IMR-90 (cell line): ENCODE data around the gene ABCA2. TPM values are rescaled to one million over a fixed set of nuclear protein-coding genes. Genes with fewer than 3 reads are reported as not detected.

Experiments used
- ATAC-seq: fragments of 200-7000 bp; cut with Tn5 transposase; 2 replicates; pipeline ENCODE4 v1.9.1; 2020; ENCODE audit warnings: low read depth, mild to moderate bottlenecking, moderate library complexity
- BruUV-seq: library from RNA; stranded (reverse); fragments of 400-500 nt; replicated peaks from 2 replicates; lab custom pipeline; 2021; lab: Mats Ljungman, UMichigan
- CTCF ChIA-PET: fragments of 300-600 bp; formaldehyde crosslinking; extraction: SDS; loops from one replicate; lab custom pipeline; 2021; ENCODE audit warnings: antibody characterized with exemption; lab: Yijun Ruan, JAX
- POLR2A ChIA-PET: fragments of 300-600 bp; sonication (Branson Sonifier 250); formaldehyde crosslinking; loops from one replicate; lab custom pipeline; 2022; ENCODE audit warnings: antibody characterized with exemption; ENCODE audit not compliant: unreplicated experiment; lab: Charles Lee
- DNase-seq: peaks from one replicate; pipeline ENCODE4 v3.0.0; 2013
- H2AFZ ChIP-seq: replicated peaks from 2 replicates; pipeline ENCODE3; 2013; ENCODE audit warnings: low read length, mild to moderate bottlenecking; ENCODE audit not compliant: poor library complexity
- H2AK5ac ChIP-seq: 2 replicates; pipeline ENCODE4 v1.6.1; 2013; ENCODE audit warnings: low read depth, low read length, inconsistent platforms
- H2AK9ac ChIP-seq: replicated peaks from 2 replicates; pipeline ENCODE3; 2013; ENCODE audit warnings: mild to moderate bottlenecking, low read depth, low read length, moderate library complexity; ENCODE audit not compliant: poor library complexity
- H2BK120ac ChIP-seq: 2 replicates; pipeline ENCODE4 v1.6.1; 2013; ENCODE audit warnings: low read depth, low read length, inconsistent platforms
- H2BK15ac ChIP-seq: 3 replicates; pipeline ENCODE4 v1.6.1; 2013; ENCODE audit warnings: low read depth, low read length, inconsistent platforms
- H2BK20ac ChIP-seq: 2 replicates; pipeline ENCODE4 v1.6.1; 2013; ENCODE audit warnings: low read depth, mild to moderate bottlenecking, inconsistent platforms, low read length, moderate library complexity
- H2BK5ac ChIP-seq: 2 replicates; pipeline ENCODE4 v1.6.1; 2013; ENCODE audit warnings: mild to moderate bottlenecking, low read depth, low read length, inconsistent platforms; ENCODE audit not compliant: poor library complexity, severe bottlenecking
- H3K14ac ChIP-seq: replicated peaks from 2 replicates; pipeline ENCODE4 v1.6.1; 2013; ENCODE audit warnings: low read depth, low read length, inconsistent platforms
- H3K18ac ChIP-seq: 2 replicates; pipeline ENCODE4 v1.6.1; 2013; ENCODE audit warnings: low read depth, low read length, control low read depth
- H3K23ac ChIP-seq: 2 replicates; pipeline ENCODE4 v1.6.1; 2013; ENCODE audit warnings: low read depth, low read length, inconsistent platforms
- H3K27ac ChIP-seq: 2 replicates; pipeline ENCODE4 v1.5.1; 2013; ENCODE audit warnings: mild to moderate bottlenecking, control low read depth, low read length; ENCODE audit not compliant: insufficient read depth
- H3K27me3 ChIP-seq: 2 replicates; pipeline ENCODE4 v1.6.1; 2013; ENCODE audit warnings: low read length; ENCODE audit not compliant: control insufficient read depth, insufficient read depth
- H3K36me3 ChIP-seq: 2 replicates; pipeline ENCODE4 v1.6.1; 2013; ENCODE audit warnings: low read length, mixed read lengths; ENCODE audit not compliant: control insufficient read depth, insufficient read depth
- H3K4ac ChIP-seq: 2 replicates; pipeline ENCODE4 v1.6.1; 2013; ENCODE audit warnings: low read depth, low read length, inconsistent platforms
- H3K4me1 ChIP-seq: 2 replicates; pipeline ENCODE4 v1.6.1; 2013; ENCODE audit warnings: low read length, mixed read lengths; ENCODE audit not compliant: control insufficient read depth, insufficient read depth
- H3K4me2 ChIP-seq: 2 replicates; pipeline ENCODE4 v1.6.1; 2013; ENCODE audit warnings: low read depth, mild to moderate bottlenecking, control low read depth, low read length, moderate library complexity
- H3K4me3 ChIP-seq: 2 replicates; pipeline ENCODE4 v1.5.1; 2013; ENCODE audit warnings: low read depth, mild to moderate bottlenecking, control low read depth, low read length, moderate library complexity; ENCODE audit not compliant: insufficient read depth
- H3K56ac ChIP-seq: 2 replicates; pipeline ENCODE4 v1.6.1; 2013; ENCODE audit warnings: low read length, inconsistent platforms; ENCODE audit not compliant: insufficient read depth; ENCODE audit errors: extremely low read depth
- H3K79me1 ChIP-seq, 2 experiments: 2 replicates each; pipeline ENCODE4 v1.6.1; 2013; ENCODE audit warnings: low read length in 2 of 2, inconsistent platforms in 1 of 2, low read depth in 1 of 2
- H3K9ac ChIP-seq: 2 replicates; pipeline ENCODE4 v1.6.1; 2013; ENCODE audit warnings: low read depth, low read length, control low read depth
- H3K9me1 ChIP-seq: 2 replicates; pipeline ENCODE4 v1.6.1; 2013; ENCODE audit warnings: low read length, inconsistent platforms; ENCODE audit not compliant: insufficient read depth
- H3K9me3 ChIP-seq: 2 replicates; pipeline ENCODE4 v1.6.1; 2013; ENCODE audit warnings: low read length; ENCODE audit not compliant: control insufficient read depth, insufficient read depth
- H4K20me1 ChIP-seq: 2 replicates; pipeline ENCODE4 v1.6.1; 2013; ENCODE audit warnings: low read length, inconsistent platforms; ENCODE audit not compliant: insufficient read depth
- H4K5ac ChIP-seq: 2 replicates; pipeline ENCODE4 v1.6.1; 2013; ENCODE audit warnings: mild to moderate bottlenecking, low read depth, low read length, control low read depth
- H4K8ac ChIP-seq, 2 experiments: 2 replicates each; pipeline ENCODE4 v1.6.1; 2013; ENCODE audit warnings: low read depth in 2 of 2, low read length in 2 of 2, control low read depth in 1 of 2, inconsistent platforms in 1 of 2
- H4K91ac ChIP-seq: 2 replicates; pipeline ENCODE4 v1.6.1; 2013; ENCODE audit warnings: low read depth, low read length, inconsistent platforms; ENCODE audit not compliant: insufficient read depth
- CEBPB ChIP-seq: IDR thresholded peaks from 2 replicates; pipeline ENCODE4 v1.6.1; 2012; ENCODE audit warnings: low read depth, low read length, improper control_type of control experiment
- CHD1 ChIP-seq: IDR thresholded peaks from 2 replicates; pipeline ENCODE4 v1.6.1; 2012; ENCODE audit warnings: low read depth, low read length, improper control_type of control experiment
- MAFK ChIP-seq: IDR thresholded peaks from 2 replicates; pipeline ENCODE4 v1.6.1; 2012; ENCODE audit warnings: low read depth, low read length, improper control_type of control experiment
- MAZ ChIP-seq: IDR thresholded peaks from 2 replicates; pipeline ENCODE4 v1.6.1; 2012; ENCODE audit warnings: low read depth, mild to moderate bottlenecking, low read length, improper control_type of control experiment, moderate library complexity, borderline replicate concordance
- MXI1 ChIP-seq: IDR thresholded peaks from 2 replicates; pipeline ENCODE4 v1.6.1; 2012; ENCODE audit warnings: low read depth, mild to moderate bottlenecking, low read length, moderate library complexity, borderline replicate concordance
- SMC3 ChIP-seq: fragments of 150-350 bp; IDR thresholded peaks from 2 replicates; pipeline ENCODE4 v1.6.1; 2016; ENCODE audit warnings: low read depth, mild to moderate bottlenecking, antibody characterized with exemption, low read length, moderate library complexity
- WGBS, 2 experiments: methylation state at CpG; one replicate each; pipeline versions ENCODE4 v1.1.5 to v1.1.7; 2013; ENCODE audit warnings: missing lambda C conversion rate in 2 of 2; ENCODE audit not compliant: insufficient read length in 1 of 2; ENCODE audit errors: extremely low coverage in 2 of 2; 5-methylcytosine and 5-hydroxymethylcytosine counted together
- dilution Hi-C: fragments of 300-500 bp; cut with HindIII; formaldehyde crosslinking; loops from one replicate; pipeline ENCODE4 v1.14.3; 2018; ENCODE audit warnings: low sequenced_read_pairs; ENCODE audit not compliant: unreplicated experiment
- in situ Hi-C: fragments of 300-500 bp; cut with MboI; formaldehyde crosslinking; loops from 3 replicates; pipeline ENCODE4 v1.14.3; 2019; ENCODE audit warnings: low sequenced_read_pairs, inconsistent platforms, mixed read lengths
- intact Hi-C: fragments of 100-400 bp; cut with micrococcal nuclease; formaldehyde crosslinking; loops from 2 replicates; pipeline ENCODE4 v1.10.0; 2022
- polyA plus RNA-seq, 3 experiments: library from polyadenylated mRNA; depleted of rRNA; stranded (reverse); fragments of >200 nt; gene quantifications; 2 replicates each; pipeline ENCODE4 v1.2.3, GENCODE V29; 2012; ENCODE audit warnings: low replicate concordance in 1 of 3
- total RNA-seq: library from RNA; depleted of rRNA; stranded (reverse); fragments of >200 nt; gene quantifications from 2 replicates; pipeline ENCODE4 v1.2.3, GENCODE V29; 2012

The ABCA2 gene
- total and polyA plus RNA-seq, 2 of the 4 experiments (the other 2 are of a cell fraction): 3.8 to 46.0 TPM

GRCh38 chr9:137041124-137041523 is 13.1 kb upstream of the ABCA2 start:
- no peak overlapping the region for H3K14ac ChIP-seq
- no peak overlapping the region for H2BK20ac ChIP-seq
- ChIA-PET POLR2A (no interaction called here), CTCF (no interaction called here)
- peaks cover 30% of the 10 kb centered on the region for H4K20me1 ChIP-seq
- H3K23ac ChIP-seq: no peak overlapping the region
- H2AK9ac ChIP-seq: no peak overlapping the region
- TF ChIP-seq MAFK: no peak
- TF ChIP-seq CHD1: no peak
- TF ChIP-seq SMC3: no peak
- no peak for TF ChIP-seq CEBPB
- TF ChIP-seq MXI1: no peak
- no peak for TF ChIP-seq MAZ
- DNase-seq: no peak
- H2AK5ac ChIP-seq: no peak overlapping the region
- H3K18ac ChIP-seq: no peak overlapping the region
- H4K5ac ChIP-seq: no peak overlapping the region
- H2BK120ac ChIP-seq: no peak overlapping the region
- H3K4me1 ChIP-seq: peaks cover 11% of the 10 kb centered on the region
- H3K36me3 ChIP-seq: peaks cover 17% of the 10 kb centered on the region
- H3K27me3 ChIP-seq: no peaks in the 10 kb centered on the region
- ATAC-seq: no peak
- intact Hi-C loops (no loop called here), dilution Hi-C loops (no loop called here), in situ Hi-C loops (no loop called here)
- no peak overlapping the region for H2AFZ ChIP-seq
- BruUV-seq: no TSS peak
- no peak overlapping the region for H3K4me3 ChIP-seq
- H3K9me1 ChIP-seq: no peaks in the 10 kb centered on the region
- peaks cover 5 to 16% of the 10 kb centered on the region in 2 experiments; a peak in 3 of 4 replicates for H3K79me1 ChIP-seq
- H3K9me3 ChIP-seq: no peaks in the 10 kb centered on the region
- no peak overlapping the region for H2BK15ac ChIP-seq
- no peak overlapping the region for H3K56ac ChIP-seq
- H3K27ac ChIP-seq: no peak overlapping the region
- no peak overlapping the region for H2BK5ac ChIP-seq
- H3K4ac ChIP-seq: no peak overlapping the region
- H4K91ac ChIP-seq: no peak overlapping the region
- 42% methylated on average over 2 of the region's 16 CpGs; no CpG with 5 or more reads in 1 of the 2 experiments for WGBS, 2 experiments
- H3K4me2 ChIP-seq: no peak overlapping the region
- H4K8ac ChIP-seq: no peak overlapping the region
- H3K9ac ChIP-seq: no peak overlapping the region
